Central memory CD8-positive, alpha-beta T cell (primary cell): ENCODE measurements around the gene DUSP12.

Source experiments
- ATAC-seq: fragments of 150-1000 bp; cut with Tn5 transposase; replicated peaks from 2 replicates; pipeline ENCODE4 v1.10.0; 2022; ENCODE audit warnings: mild to moderate bottlenecking, moderate FRiP score, moderate number of reproducible peaks; ENCODE audit not compliant: poor library complexity, severe bottlenecking; ENCODE audit errors: extremely low read depth
- DNase-seq, 2 donors: peaks; one replicate each; pipeline ENCODE4 v3.0.0; 2021; ENCODE audit warnings: low spot score in 2 of 2
- H3K27ac Mint-ChIP-seq: one replicate; pipeline ENCODE4 v1.8.0; 2022; ENCODE audit warnings: low read depth, mild to moderate bottlenecking, moderate library complexity, mixed read lengths
- H3K27me3 Mint-ChIP-seq: one replicate; pipeline ENCODE4 v1.8.0; 2022; ENCODE audit warnings: mixed read lengths
- H3K36me3 Mint-ChIP-seq: one replicate; pipeline ENCODE4 v1.8.0; 2022; ENCODE audit warnings: mild to moderate bottlenecking, moderate library complexity, mixed read lengths; ENCODE audit not compliant: insufficient read depth
- H3K4me1 Mint-ChIP-seq: one replicate; pipeline ENCODE4 v1.8.0; 2022; ENCODE audit warnings: mixed read lengths
- H3K4me3 Mint-ChIP-seq: one replicate; pipeline ENCODE4 v1.8.0; 2022; ENCODE audit warnings: mild to moderate bottlenecking, moderate library complexity, mixed read lengths
- H3K9me3 Mint-ChIP-seq: one replicate; pipeline ENCODE4 v1.8.0; 2022; ENCODE audit warnings: mixed read lengths

DUSP12 gene

GRCh38 chr1:161731241-161731640, 18.3 kb upstream of the DUSP12 start:
- peak overlapping the region; percentile 17 for H3K4me3 Mint-ChIP-seq
- no peak for DNase-seq
- peaks cover 7% of the 10 kb centered on the region for H3K36me3 Mint-ChIP-seq
- H3K9me3 Mint-ChIP-seq = no peaks in the 10 kb centered on the region
- H3K27me3 Mint-ChIP-seq = no peaks in the 10 kb centered on the region
- ATAC-seq = no peak
- H3K4me1 Mint-ChIP-seq = peaks cover 52% of the 10 kb centered on the region
- no peak overlapping the region for H3K27ac Mint-ChIP-seq

- H3K27me3 Mint-ChIP-seq = no peaks in the 10 kb centered on the region
- ATAC-seq (no peak), DNase-seq (no peak)
- H3K9me3 Mint-ChIP-seq = no peaks in the 10 kb centered on the region
- no peak overlapping the region for H3K27ac Mint-ChIP-seq
- peaks cover 4% of the 10 kb centered on the region for H3K36me3 Mint-ChIP-seq
- H3K4me3 Mint-ChIP-seq = no peak overlapping the region
- peaks cover 51% of the 10 kb centered on the region for H3K4me1 Mint-ChIP-seq
Observed at GRCh38 chr1:161731981-161732718, 17.4 kb upstream of the DUSP12 start.

- Mint-ChIP-seq H3K27ac (no peak overlapping the region), H3K9me3 (no peaks in the 10 kb centered on the region), H3K4me1 (peaks cover 44% of the 10 kb centered on the region), H3K36me3 (no peaks in the 10 kb centered on the region), H3K27me3 (no peaks in the 10 kb centered on the region), H3K4me3 (no peak overlapping the region)
- DNase-seq = no peak
- no peak for ATAC-seq
Observed at GRCh38 chr1:161733526-161733925, 16.1 kb upstream of the DUSP12 start.

- ATAC-seq (no peak), DNase-seq (no peak)
- Mint-ChIP-seq H3K36me3 (no peaks in the 10 kb centered on the region), H3K4me1 (peaks cover 49% of the 10 kb centered on the region), H3K27ac (no peak overlapping the region), H3K27me3 (no peaks in the 10 kb centered on the region), H3K9me3 (no peaks in the 10 kb centered on the region), H3K4me3 (no peak overlapping the region)
Observed at GRCh38 chr1:161735837-161736236, 13.7 kb upstream of the DUSP12 start.

GRCh38 chr1:161736335-161736969, 13.1 kb upstream of the DUSP12 start:
- no peak for DNase-seq
- peaks cover 51% of the 10 kb centered on the region for H3K4me1 Mint-ChIP-seq
- no peaks in the 10 kb centered on the region for H3K9me3 Mint-ChIP-seq
- H3K36me3 Mint-ChIP-seq = no peaks in the 10 kb centered on the region
- ATAC-seq = no peak
- H3K4me3 Mint-ChIP-seq = no peak overlapping the region
- no peaks in the 10 kb centered on the region for H3K27me3 Mint-ChIP-seq
- no peak overlapping the region for H3K27ac Mint-ChIP-seq

GRCh38 chr1:161737625-161738024, 12.0 kb upstream of the DUSP12 start:
- Mint-ChIP-seq H3K4me1 (peaks cover 44% of the 10 kb centered on the region), H3K27me3 (no peaks in the 10 kb centered on the region), H3K27ac (no peak overlapping the region), H3K36me3 (no peaks in the 10 kb centered on the region), H3K9me3 (no peaks in the 10 kb centered on the region), H3K4me3 (no peak overlapping the region)
- DNase-seq = no peak
- ATAC-seq = no peak

GRCh38 chr1:161738627-161739287, 10.8 kb upstream of the DUSP12 start:
- peak overlapping the region; percentile 81 for H3K27ac Mint-ChIP-seq
- no peaks in the 10 kb centered on the region for H3K36me3 Mint-ChIP-seq
- H3K4me3 Mint-ChIP-seq = peak overlapping the region; percentile 64
- no peaks in the 10 kb centered on the region for H3K27me3 Mint-ChIP-seq
- DNase-seq = peak; percentile 32 to 67
- H3K4me1 Mint-ChIP-seq = peaks cover 42% of the 10 kb centered on the region
- H3K9me3 Mint-ChIP-seq = no peaks in the 10 kb centered on the region
- ATAC-seq = peak; percentile 98

- Mint-ChIP-seq H3K4me3 (no peak overlapping the region), H3K27me3 (no peaks in the 10 kb centered on the region), H3K4me1 (peaks cover 42% of the 10 kb centered on the region), H3K9me3 (no peaks in the 10 kb centered on the region), H3K27ac (peak overlapping the region; percentile 81), H3K36me3 (no peaks in the 10 kb centered on the region)
- no peak for DNase-seq
- no peak for ATAC-seq
Observed at GRCh38 chr1:161739865-161740566, 9.6 kb upstream of the DUSP12 start.

GRCh38 chr1:161740921-161741320, 8.7 kb upstream of the DUSP12 start:
- Mint-ChIP-seq H3K4me3 (no peak overlapping the region), H3K9me3 (no peaks in the 10 kb centered on the region), H3K36me3 (no peaks in the 10 kb centered on the region), H3K27ac (peak overlapping the region; percentile 33), H3K4me1 (peaks cover 39% of the 10 kb centered on the region), H3K27me3 (no peaks in the 10 kb centered on the region)
- DNase-seq = no peak
- ATAC-seq = no peak

- DNase-seq = no peak
- Mint-ChIP-seq H3K36me3 (no peaks in the 10 kb centered on the region), H3K4me1 (peaks cover 32% of the 10 kb centered on the region), H3K27ac (no peak overlapping the region), H3K4me3 (no peak overlapping the region), H3K9me3 (no peaks in the 10 kb centered on the region), H3K27me3 (no peaks in the 10 kb centered on the region)
- no peak for ATAC-seq
Observed at GRCh38 chr1:161743231-161743630, 6.4 kb upstream of the DUSP12 start.

- ATAC-seq (no peak), DNase-seq (no peak)
- H3K27ac Mint-ChIP-seq = no peak overlapping the region
- no peak overlapping the region for H3K4me3 Mint-ChIP-seq
- peaks cover 21% of the 10 kb centered on the region for H3K36me3 Mint-ChIP-seq
- H3K9me3 Mint-ChIP-seq = no peaks in the 10 kb centered on the region
- no peaks in the 10 kb centered on the region for H3K27me3 Mint-ChIP-seq
- H3K4me1 Mint-ChIP-seq = peaks cover 21% of the 10 kb centered on the region
Observed at GRCh38 chr1:161747801-161748200, 1.8 kb upstream of the DUSP12 start.

GRCh38 chr1:161763522-161764098, 14.0 kb downstream of the DUSP12 start:
- Mint-ChIP-seq H3K4me3 (peak overlapping the region; percentile 52), H3K36me3 (peaks cover 16% of the 10 kb centered on the region), H3K9me3 (no peaks in the 10 kb centered on the region), H3K27me3 (no peaks in the 10 kb centered on the region), H3K27ac (peak overlapping the region; percentile 4), H3K4me1 (peaks cover 19% of the 10 kb centered on the region)
- no peak for DNase-seq
- ATAC-seq = peak; percentile 45
